Endothelial cell of umbilical vein (primary cell): ENCODE measurements around the gene SUMF1. TPM values are rescaled to one million over a fixed set of nuclear protein-coding genes. Genes with fewer than 3 reads are reported as not detected.

Experiments
- BruUV-seq: library from RNA; stranded (reverse); fragments of 400-500 nt; replicated peaks from 2 replicates; lab custom pipeline; 2021; lab: Mats Ljungman, UMichigan
- CTCF ChIA-PET: fragments of 300-600, 350-600 bp; sonication (Branson Sonifier 250); formaldehyde crosslinking; loops from one replicate; lab custom pipeline; 2021; ENCODE audit warnings: antibody characterized with exemption, inconsistent platforms; lab: Charles Lee
- POLR2A ChIA-PET: fragments of 300-600, 350-600 bp; sonication (Branson Sonifier 250); formaldehyde crosslinking; loops from one replicate; lab custom pipeline; 2021; ENCODE audit warnings: antibody characterized with exemption, inconsistent platforms; lab: Charles Lee
- DNase-seq: peaks from one replicate; pipeline ENCODE4 v3.0.0-alpha.2; 2011; ENCODE audit warnings: low read depth, low spot score
- FAIRE-seq: peaks from 2 replicates; lab custom pipeline; 2011; peaks lifted over from hg19 to GRCh38; lab: Jason Lieb, UNC
- H2AFZ ChIP-seq: 2 replicates; pipeline ENCODE4 v1.6.0; 2012; ENCODE audit warnings: low read depth, low read length, control low read depth, inconsistent platforms
- H3K27ac ChIP-seq: 2 replicates; pipeline ENCODE4 v1.5.1; 2011; ENCODE audit warnings: low read depth, mild to moderate bottlenecking, control low read depth, low read length, moderate library complexity; ENCODE audit not compliant: insufficient read depth
- H3K27me3 ChIP-seq, 2 experiments: 2 replicates each; pipeline versions ENCODE4 v1.6.0 to v1.6.1; 2011; ENCODE audit warnings: low read length in 2 of 2, mixed read lengths in 1 of 2; ENCODE audit not compliant: control insufficient read depth in 2 of 2, insufficient read depth in 2 of 2
- H3K36me3 ChIP-seq, 2 experiments: 2 replicates in 1 of 2; 3 replicates in 1 of 2; pipeline ENCODE4 v1.5.1; 2011; ENCODE audit warnings: low read length in 2 of 2, mild to moderate bottlenecking in 1 of 2, moderate library complexity in 1 of 2; ENCODE audit not compliant: control insufficient read depth in 2 of 2, insufficient read depth in 2 of 2; ENCODE audit errors: extremely low read depth in 1 of 2
- H3K4me1 ChIP-seq: 3 replicates; pipeline ENCODE4 v1.5.1; 2011; ENCODE audit warnings: mild to moderate bottlenecking, low read length; ENCODE audit not compliant: control insufficient read depth, insufficient read depth; ENCODE audit errors: extremely low read depth
- H3K4me2 ChIP-seq: 2 replicates; pipeline ENCODE4 v1.6.1; 2011; ENCODE audit warnings: low read length, control low read depth, mixed read lengths; ENCODE audit not compliant: insufficient read depth
- H3K4me3 ChIP-seq, 3 experiments: fragments of 200-600 bp in 1 of 3; sonication (generic), shearing (Covaris generic) in 1 of 3; replicated peaks in 1 of 3; 2 replicates each; pipeline ENCODE4 v1.5.1; 2011 to 2016; ENCODE audit warnings: control low read depth in 3 of 3, low read length in 3 of 3, mild to moderate bottlenecking in 2 of 3, inconsistent platforms in 1 of 3, low read depth in 1 of 3, moderate library complexity in 1 of 3; ENCODE audit not compliant: insufficient read depth in 1 of 3
- H3K79me2 ChIP-seq: 2 replicates; pipeline ENCODE4 v1.6.0; 2012; ENCODE audit warnings: low read length, inconsistent platforms; ENCODE audit not compliant: control insufficient read depth, insufficient read depth
- H3K9ac ChIP-seq: replicated peaks from 2 replicates; pipeline ENCODE3; 2011; ENCODE audit warnings: low read length, control low read depth; ENCODE audit not compliant: insufficient read depth; ENCODE audit errors: extremely low read depth
- H3K9me1 ChIP-seq: replicated peaks from 3 replicates; pipeline ENCODE4 v1.6.0; 2011; ENCODE audit warnings: mild to moderate bottlenecking, low read length; ENCODE audit not compliant: control insufficient read depth, insufficient read depth; ENCODE audit errors: extremely low read depth
- H3K9me3 ChIP-seq: replicated peaks from 2 replicates; pipeline ENCODE4 v1.5.1; 2012; ENCODE audit warnings: low read length, inconsistent platforms; ENCODE audit not compliant: control insufficient read depth, insufficient read depth
- H4K20me1 ChIP-seq: replicated peaks from 2 replicates; pipeline ENCODE3; 2011; ENCODE audit warnings: mild to moderate bottlenecking, low read length; ENCODE audit not compliant: control insufficient read depth, insufficient read depth; ENCODE audit errors: extremely low read depth
- EZH2 ChIP-seq: IDR thresholded peaks from 2 replicates; pipeline ENCODE4 v1.6.1; 2012; ENCODE audit warnings: borderline replicate concordance, low read depth, mild to moderate bottlenecking, moderate library complexity, low read length, inconsistent platforms; ENCODE audit not compliant: severe bottlenecking
- FOS ChIP-seq: IDR thresholded peaks from 2 replicates; pipeline ENCODE4 v1.6.1; 2011; ENCODE audit warnings: mild to moderate bottlenecking, low read length, moderate library complexity, borderline replicate concordance; ENCODE audit not compliant: insufficient read depth
- GATA2 ChIP-seq: IDR thresholded peaks from 2 replicates; pipeline ENCODE4 v1.7.0; 2011; ENCODE audit warnings: low read depth, mild to moderate bottlenecking, moderate library complexity, mixed read lengths, low read length; ENCODE audit not compliant: insufficient read length, insufficient read depth
- JUN ChIP-seq: IDR thresholded peaks from 2 replicates; pipeline ENCODE4 v1.6.1; 2011; ENCODE audit warnings: borderline replicate concordance, low read depth; ENCODE audit not compliant: insufficient read length, insufficient read depth
- MYC ChIP-seq: IDR thresholded peaks from one replicate; pipeline ENCODE4 v1.6.1; 2011; ENCODE audit warnings: mild to moderate bottlenecking, low read depth, low read length
- POLR2A ChIP-seq: IDR thresholded peaks from 2 replicates; pipeline ENCODE4 v1.6.1; 2012; ENCODE audit warnings: low read depth, mild to moderate bottlenecking, control low read depth, low read length
- POLR2AphosphoS5 ChIP-seq: IDR thresholded peaks from 2 replicates; pipeline ENCODE4 v1.6.1; 2012; ENCODE audit warnings: low read depth, mild to moderate bottlenecking, control low read depth, low read length, moderate library complexity; ENCODE audit not compliant: insufficient read depth
- dilution Hi-C: fragments of 300-500 bp; cut with MboI; formaldehyde crosslinking; loops from one replicate; pipeline ENCODE4 v1.15.0; 2019; ENCODE audit warnings: low sequenced_read_pairs; ENCODE audit not compliant: extremely low pct_ligation_motif_present
- intact Hi-C: fragments of 100-400 bp; cut with micrococcal nuclease; formaldehyde crosslinking; loops from one replicate; pipeline ENCODE4 v1.10.0; 2022
- polyA plus RNA-seq, 4 experiments: library from polyadenylated mRNA; depleted of rRNA in 3 of 4; stranded (reverse) in 3 of 4; unstranded in 1 of 4; fragments of >200 nt; gene quantifications; 2 replicates each; pipeline versions ENCODE4 v1.2.1 to v1.2.3, GENCODE V29; 2011 to 2012; ENCODE audit warnings: missing spikeins in 1 of 4
- total RNA-seq: library from RNA; stranded (reverse); gene quantifications from 2 replicates; pipeline ENCODE4 v1.2.3, GENCODE V29; 2021
- TF ChIP-seq, protein P1 (sequence below): IDR thresholded peaks from 2 replicates; pipeline ENCODE4 v1.6.1; 2011; ENCODE audit not compliant: insufficient read depth, insufficient read length
- TF ChIP-seq, protein P2 (sequence below), 2 donors: IDR thresholded peaks; 1 replicate in 1 of 2; 2 replicates in 1 of 2; pipeline ENCODE4 v1.5.1; 2011; ENCODE audit warnings: low read length in 2 of 2, mild to moderate bottlenecking in 2 of 2, moderate library complexity in 2 of 2, control low read depth in 1 of 2, inconsistent platforms in 1 of 2, low read depth in 1 of 2; ENCODE audit not compliant: insufficient read depth in 1 of 2; ENCODE audit errors: extremely low read depth in 1 of 2

SUMF1 gene
- total and polyA plus RNA-seq, 2 donors (not counting 3 experiments of a cell fraction or from before 2014, with no cell fraction given), result 31.5 to 46.8 TPM

DNA sequence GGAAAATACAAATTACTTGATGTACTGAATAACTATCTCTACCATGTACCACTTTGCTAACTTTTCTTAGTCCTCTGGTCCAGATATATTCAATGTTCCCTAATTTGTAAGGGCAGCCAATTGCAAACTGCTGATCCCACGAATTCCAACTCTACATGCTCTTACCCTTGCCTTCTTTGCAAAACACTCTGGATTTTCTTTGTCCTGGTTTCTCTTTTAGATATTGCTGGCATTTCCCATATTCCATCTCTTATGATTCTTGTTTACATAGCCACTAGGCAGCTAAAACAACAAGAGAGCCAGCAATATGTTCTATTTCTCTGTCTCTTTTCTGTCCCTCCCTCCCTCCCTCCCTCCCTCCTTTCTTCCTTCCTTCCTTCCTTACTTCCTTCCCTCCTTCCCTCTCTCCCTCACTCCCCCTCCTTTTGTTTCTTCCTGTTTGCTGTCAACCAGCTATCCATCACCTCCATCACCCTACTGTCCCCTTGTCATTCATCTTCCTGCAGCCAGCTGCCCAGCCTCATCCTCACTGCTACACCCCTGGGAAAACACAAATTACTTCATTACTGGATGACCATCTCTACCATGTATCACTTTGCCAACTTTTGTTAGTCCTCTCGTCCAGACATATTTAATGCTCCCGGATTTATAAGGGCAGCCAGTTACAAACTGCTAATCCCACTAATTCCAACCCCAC is 130.1 kb downstream of the SUMF1 start:
- dilution Hi-C loops (no loop called here), intact Hi-C loops (no loop called here)
- H3K4me1 ChIP-seq, result no peaks in the 10 kb centered on the region
- no peak overlapping the region for H3K4me3 ChIP-seq
- H3K9ac ChIP-seq, result no peak overlapping the region
- CTCF ChIA-PET, result interaction anchor here (1.2 to 3.2 kb wide), 2 partner anchors 14 to 297 kb away, joined by 3 to 15 read pairs; no protein-coding TSS in a partner anchor
- no peak overlapping the region for H3K4me2 ChIP-seq
- H4K20me1 ChIP-seq, result no peaks in the 10 kb centered on the region
- H3K27me3 ChIP-seq, result no peaks in the 10 kb centered on the region
- FAIRE-seq, result no peak
- POLR2A ChIA-PET, result no interaction called here
- H2AFZ ChIP-seq, result no peak overlapping the region
- no peaks in the 10 kb centered on the region for H3K9me1 ChIP-seq
- H3K27ac ChIP-seq, result no peak overlapping the region
- BruUV-seq, result no TSS peak
- H3K36me3 ChIP-seq, result no peaks in the 10 kb centered on the region
- no peaks in the 10 kb centered on the region for H3K79me2 ChIP-seq
- DNase-seq, result no peak
- TF ChIP-seq JUN, result no peak
- TF ChIP-seq MYC, result no peak
- TF ChIP-seq, protein P1, sequence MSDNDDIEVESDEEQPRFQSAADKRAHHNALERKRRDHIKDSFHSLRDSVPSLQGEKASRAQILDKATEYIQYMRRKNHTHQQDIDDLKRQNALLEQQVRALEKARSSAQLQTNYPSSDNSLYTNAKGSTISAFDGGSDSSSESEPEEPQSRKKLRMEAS, result no peak
- no peak for TF ChIP-seq POLR2A
- no peak for TF ChIP-seq GATA2
- TF ChIP-seq, protein P2, sequence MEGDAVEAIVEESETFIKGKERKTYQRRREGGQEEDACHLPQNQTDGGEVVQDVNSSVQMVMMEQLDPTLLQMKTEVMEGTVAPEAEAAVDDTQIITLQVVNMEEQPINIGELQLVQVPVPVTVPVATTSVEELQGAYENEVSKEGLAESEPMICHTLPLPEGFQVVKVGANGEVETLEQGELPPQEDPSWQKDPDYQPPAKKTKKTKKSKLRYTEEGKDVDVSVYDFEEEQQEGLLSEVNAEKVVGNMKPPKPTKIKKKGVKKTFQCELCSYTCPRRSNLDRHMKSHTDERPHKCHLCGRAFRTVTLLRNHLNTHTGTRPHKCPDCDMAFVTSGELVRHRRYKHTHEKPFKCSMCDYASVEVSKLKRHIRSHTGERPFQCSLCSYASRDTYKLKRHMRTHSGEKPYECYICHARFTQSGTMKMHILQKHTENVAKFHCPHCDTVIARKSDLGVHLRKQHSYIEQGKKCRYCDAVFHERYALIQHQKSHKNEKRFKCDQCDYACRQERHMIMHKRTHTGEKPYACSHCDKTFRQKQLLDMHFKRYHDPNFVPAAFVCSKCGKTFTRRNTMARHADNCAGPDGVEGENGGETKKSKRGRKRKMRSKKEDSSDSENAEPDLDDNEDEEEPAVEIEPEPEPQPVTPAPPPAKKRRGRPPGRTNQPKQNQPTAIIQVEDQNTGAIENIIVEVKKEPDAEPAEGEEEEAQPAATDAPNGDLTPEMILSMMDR (IDR thresholded peaks at IDR 0.05; ENCODE audit: extremely low read depth in 1 of 2, insufficient read depth in 1 of 2, low read depth in 1 of 2, low read length in 2 of 2), result no peak
- no peak for TF ChIP-seq POLR2AphosphoS5
- TF ChIP-seq EZH2, result no peak
- no peak for TF ChIP-seq FOS
- H3K9me3 ChIP-seq, result no peaks in the 10 kb centered on the region
